GM06990 (cell line): ENCODE results near the gene SH3PXD2A.

Experiments used
- DNase-seq: peaks from one replicate; pipeline ENCODE4 v3.0.0-alpha.2; 2011; ENCODE audit not compliant: insufficient read length; ENCODE audit errors: extremely low read depth
- H3K27me3 ChIP-seq: replicated peaks from 2 replicates; pipeline ENCODE4 v1.6.0; 2011; ENCODE audit warnings: low read length; ENCODE audit not compliant: control insufficient read depth, insufficient read depth
- H3K36me3 ChIP-seq: 2 replicates; pipeline ENCODE4 v1.5.1; 2011; ENCODE audit warnings: low read length; ENCODE audit not compliant: control insufficient read depth, insufficient read depth
- H3K4me3 ChIP-seq: replicated peaks from 2 replicates; pipeline ENCODE4 v1.5.1; 2011; ENCODE audit warnings: low read depth, mild to moderate bottlenecking, control low read depth, low read length
- CTCF ChIP-seq: IDR thresholded peaks from 2 replicates; pipeline ENCODE4 v1.5.1; 2011; ENCODE audit warnings: low read length, control low read depth, mild to moderate bottlenecking, inconsistent platforms; ENCODE audit not compliant: insufficient read depth, poor library complexity, severe bottlenecking

Gene SH3PXD2A

GRCh38 chr10:103839519-103839871, 15.9 kb downstream of the SH3PXD2A start:
- no peak for DNase-seq
- no peak for TF ChIP-seq CTCF

DNA sequence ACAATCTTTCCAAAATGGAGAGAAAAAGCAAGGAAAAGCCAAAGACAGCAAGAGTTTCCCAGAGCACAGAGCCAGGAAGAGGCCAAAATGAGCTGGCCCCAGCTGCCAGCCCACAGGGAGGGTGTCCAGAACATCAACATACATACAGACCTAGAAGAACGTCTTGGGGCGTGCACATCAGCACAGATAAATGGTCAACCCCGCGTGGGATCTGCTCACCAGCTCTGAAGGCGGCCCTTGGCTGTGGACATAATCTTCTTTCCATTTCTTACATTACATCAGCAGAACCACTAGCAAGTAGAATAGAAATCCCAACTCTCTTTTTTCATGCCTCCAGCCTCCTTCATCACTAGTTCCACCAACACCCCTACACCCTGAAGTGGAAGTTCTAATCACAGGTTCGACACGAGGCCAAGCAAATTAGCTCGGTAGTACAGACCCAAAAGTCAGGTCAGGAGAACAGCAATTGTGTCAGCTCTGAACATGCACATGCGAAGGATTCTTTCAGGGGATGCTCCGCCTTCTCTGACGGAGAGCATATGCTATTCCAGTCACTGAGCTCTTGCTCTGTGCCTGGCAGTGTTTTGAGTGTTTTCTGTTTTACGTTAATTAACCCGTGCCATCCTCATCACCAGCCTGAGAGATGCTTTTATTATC, 16.4 kb downstream of the SH3PXD2A start:
- no peak for TF ChIP-seq CTCF
- Histone ChIP-seq H3K27me3 (no peaks in the 10 kb centered on the region; the same call in 1 of the 2 replicates), H3K36me3 (no peaks in the 10 kb centered on the region), H3K4me3 (no peak overlapping the region)
- no peak for DNase-seq

More at GRCh38 chr10:103839519-103839871, 15.9 kb downstream of the SH3PXD2A start:
- H3K27me3 ChIP-seq = no peaks in the 10 kb centered on the region; the same call in 1 of the 2 replicates
- H3K4me3 ChIP-seq = no peak overlapping the region
- H3K36me3 ChIP-seq = no peaks in the 10 kb centered on the region

- DNase-seq = no peak
- Histone ChIP-seq H3K27me3 (no peaks in the 10 kb centered on the region; the same call in 1 of the 2 replicates), H3K4me3 (no peak overlapping the region), H3K36me3 (no peaks in the 10 kb centered on the region)
- no peak for TF ChIP-seq CTCF
Observed at GRCh38 chr10:103838070-103838395, 17.3 kb downstream of the SH3PXD2A start.

DNA sequence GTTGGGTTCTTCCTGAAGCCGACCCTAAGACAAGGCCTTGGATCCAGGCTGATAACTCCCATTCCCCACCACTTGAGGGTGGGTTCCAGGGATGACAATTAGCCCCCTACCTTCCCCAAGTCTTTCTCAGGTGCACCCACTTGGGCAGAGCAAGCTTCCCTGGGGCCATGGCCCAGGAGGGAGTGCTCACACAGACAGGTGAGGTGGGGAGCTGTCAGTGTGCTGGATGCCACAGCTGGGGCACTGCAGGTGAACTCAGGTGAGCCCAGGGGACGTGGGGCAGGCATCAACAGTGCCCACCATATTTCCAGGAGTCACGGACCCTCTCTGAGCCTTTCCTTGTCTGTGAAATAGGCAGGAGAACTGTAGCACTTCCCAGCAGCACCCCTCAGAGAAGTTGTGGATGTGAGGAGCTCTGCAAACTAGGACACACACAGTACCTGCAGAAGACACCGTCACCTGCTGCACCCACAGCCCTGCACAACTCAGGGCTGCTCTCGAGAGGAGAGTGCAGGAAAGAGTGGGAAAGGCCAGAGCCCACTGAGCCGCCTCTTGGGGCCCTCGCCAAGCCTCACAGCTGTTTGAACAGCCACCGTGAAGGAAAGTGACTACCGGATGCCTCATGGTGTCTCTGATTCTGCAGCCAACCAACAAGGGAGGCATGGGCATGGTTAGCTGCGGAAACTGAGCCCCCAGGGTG, 17.9 kb downstream of the SH3PXD2A start:
- Histone ChIP-seq H3K27me3 (no peaks in the 10 kb centered on the region; the same call in 1 of the 2 replicates), H3K36me3 (no peaks in the 10 kb centered on the region), H3K4me3 (no peak overlapping the region)
- TF ChIP-seq CTCF = no peak
- no peak for DNase-seq

GRCh38 chr10:103836861-103837260, 18.5 kb downstream of the SH3PXD2A start:
- no peak for TF ChIP-seq CTCF
- Histone ChIP-seq H3K36me3 (no peaks in the 10 kb centered on the region), H3K27me3 (no peaks in the 10 kb centered on the region; the same call in 1 of the 2 replicates), H3K4me3 (no peak overlapping the region)
- DNase-seq = no peak
